HL-60 (cell line): ENCODE measurements around the gene RGS14.

ENCODE experiments used
- CTCF ChIP-seq: IDR thresholded peaks from one replicate; pipeline ENCODE4 v1.5.1; 2011; ENCODE audit warnings: low read length, control low read depth, inconsistent platforms; ENCODE audit not compliant: insufficient read depth
- POLR2AphosphoS5 ChIP-seq: IDR thresholded peaks from 2 replicates; pipeline ENCODE4 v1.6.1; 2012; ENCODE audit warnings: low read depth
- REST ChIP-seq: IDR thresholded peaks from 2 replicates; pipeline ENCODE4 v1.6.1; 2012; ENCODE audit warnings: low read depth; ENCODE audit not compliant: insufficient replicate concordance

DNA sequence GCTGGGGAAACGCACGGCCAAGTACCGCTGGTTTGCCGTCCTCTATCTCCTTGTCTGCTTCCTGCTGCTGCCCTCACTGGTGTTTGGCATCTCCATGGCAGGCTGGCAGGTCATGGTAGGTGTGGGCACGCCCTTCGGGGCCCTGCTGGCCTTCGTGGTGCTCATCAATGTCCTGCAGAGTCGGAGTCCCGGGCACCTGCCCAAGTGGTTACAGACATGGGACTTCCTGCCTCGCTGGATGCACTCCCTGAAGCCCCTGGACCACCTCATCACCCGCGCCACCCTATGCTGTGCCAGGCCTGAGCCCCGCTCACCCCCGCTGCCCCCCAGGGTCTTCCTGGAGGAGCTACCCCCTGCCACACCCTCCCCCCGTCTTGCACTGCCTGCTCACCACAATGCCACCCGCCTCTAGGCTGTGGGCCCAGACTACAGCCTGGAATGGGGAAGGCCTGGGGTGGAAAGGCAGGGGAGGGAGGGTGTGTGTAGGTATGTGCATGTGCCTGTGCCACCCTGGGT lies 40.2 kb downstream of the RGS14 start:
- no peak for TF ChIP-seq CTCF
- no peak for TF ChIP-seq POLR2AphosphoS5
- TF ChIP-seq REST, result no peak
